CD4-positive, alpha-beta T cell treated with Interleukin-10 for 1 hour (primary cell): ENCODE results near the gene TOX2.

ENCODE experiments used
- DNase-seq: peaks from one replicate; pipeline ENCODE4 v3.0.0-alpha.2; 2020

Gene TOX2

GRCh38 chr20:44066645-44067606 is 152.3 kb downstream of the TOX2 start:
- no peak for DNase-seq

- no peak for DNase-seq
Observed at GRCh38 chr20:44067650-44068081, 153.0 kb downstream of the TOX2 start.

- no peak for DNase-seq
Observed at GRCh38 chr20:44068316-44069201, 153.9 kb downstream of the TOX2 start.

GRCh38 chr20:44069203-44070011 is 154.8 kb downstream of the TOX2 start:
- peak; percentile 74 for DNase-seq

- peak; percentile 63 for DNase-seq
Observed at GRCh38 chr20:44070139-44070900, 155.7 kb downstream of the TOX2 start.

- no peak for DNase-seq
Observed at GRCh38 chr20:44071057-44071456, 156.4 kb downstream of the TOX2 start.

GRCh38 chr20:44071526-44072111 is 157.0 kb downstream of the TOX2 start:
- DNase-seq, result no peak

GRCh38 chr20:44072384-44072783 is 157.7 kb downstream of the TOX2 start:
- DNase-seq, result no peak

- DNase-seq, result no peak
Observed at GRCh38 chr20:44073011-44073674, 158.5 kb downstream of the TOX2 start.

GRCh38 chr20:44073675-44074071 is 159.0 kb downstream of the TOX2 start:
- no peak for DNase-seq

GRCh38 chr20:44074252-44075151 is 159.8 kb downstream of the TOX2 start:
- DNase-seq, result no peak

- DNase-seq, result no peak
Observed at GRCh38 chr20:44075191-44075949, 160.7 kb downstream of the TOX2 start.

- no peak for DNase-seq
Observed at GRCh38 chr20:44075950-44076232, 161.2 kb downstream of the TOX2 start.

GRCh38 chr20:44079291-44079690 is 164.6 kb downstream of the TOX2 start:
- no peak for DNase-seq

- DNase-seq, result no peak
Observed at GRCh38 chr20:44080064-44080463, 165.4 kb downstream of the TOX2 start.

GRCh38 chr20:44080646-44081267 is 166.1 kb downstream of the TOX2 start:
- peak; percentile 83 for DNase-seq

- DNase-seq, result no peak
Observed at GRCh38 chr20:44081476-44081875, 166.8 kb downstream of the TOX2 start.

GRCh38 chr20:44081888-44082287 is 167.2 kb downstream of the TOX2 start:
- DNase-seq, result no peak
